Measurements from ENCODE around the gene ZNF175. TPM values are rescaled to one million over a fixed set of nuclear protein-coding genes. Genes with fewer than 3 reads are reported as not detected.

ZNF175 gene
- total and polyA plus RNA-seq, 2 donors (not counting 3 experiments of a cell fraction or from before 2014, with no cell fraction given): 4.9 to 16.5 TPM

- TF ChIP-seq GATA2 (IDR thresholded peaks at IDR 0.05; ENCODE audit: insufficient read depth, insufficient read length, low read depth, low read length) (no peak), POLR2AphosphoS5 (IDR thresholded peaks at IDR 0.05; ENCODE audit: insufficient read depth, low read depth, low read length) (peak; percentile 24)
- dilution Hi-C loops (cut with MboI; ENCODE audit: extremely low pct_ligation_motif_present, low sequenced_read_pairs) (no loop called here), intact Hi-C loops (cut with micrococcal nuclease) (loop anchor here (1.0 to 10.0 kb wide), 2 partner anchors 112 to 205 kb away; no protein-coding TSS in a partner anchor)
- DNase-seq (ENCODE audit: low read depth, low spot score) (peak; percentile 49), FAIRE-seq (peak; percentile 69)
- Histone ChIP-seq H4K20me1 (replicated peaks; ENCODE audit: control insufficient read depth, extremely low read depth, insufficient read depth, low read length) (no peaks in the 10 kb centered on the region), H2AFZ (ENCODE audit: low read depth, low read length) (no peak overlapping the region), H3K4me2 (ENCODE audit: insufficient read depth, low read length) (peak overlapping the region; percentile 96), H3K9me3 (replicated peaks; ENCODE audit: control insufficient read depth, insufficient read depth, low read length) (no peaks in the 10 kb centered on the region), H3K4me3 (replicated peaks in 1 of 3; ENCODE audit: insufficient read depth in 1 of 3, low read depth in 1 of 3, low read length in 3 of 3) (peak overlapping the region; percentile 49 to 85 (median 53)), H3K9me1 (replicated peaks; ENCODE audit: control insufficient read depth, extremely low read depth, insufficient read depth, low read length) (no peaks in the 10 kb centered on the region), H3K4me1 (ENCODE audit: control insufficient read depth, extremely low read depth, insufficient read depth, low read length) (peaks cover 33% of the 10 kb centered on the region), H3K36me3 (ENCODE audit: control insufficient read depth in 2 of 2, extremely low read depth in 1 of 2, insufficient read depth in 2 of 2, low read length in 2 of 2) (peaks cover 0 to 5% of the 10 kb centered on the region in 2 experiments), H3K27ac (ENCODE audit: insufficient read depth, low read depth, low read length) (peak overlapping the region; percentile 95), H3K79me2 (ENCODE audit: control insufficient read depth, insufficient read depth, low read length) (peaks cover 42% of the 10 kb centered on the region), H3K9ac (replicated peaks; ENCODE audit: extremely low read depth, insufficient read depth, low read length) (peak overlapping the region; percentile 81), H3K27me3 (ENCODE audit: control insufficient read depth in 2 of 2, insufficient read depth in 2 of 2, low read length in 2 of 2) (peaks cover 6 to 20% of the 10 kb centered on the region in 2 experiments)
- ChIA-PET POLR2A (no interaction called here), CTCF (interaction anchor here (0.7 to 1.9 kb wide), 6 partner anchors 13 to 100 kb away, joined by 3 to 15 read pairs (median 4); no protein-coding TSS in a partner anchor)
- BruUV-seq (replicated peaks): TSS peak; percentile 79
Observed at GRCh38 chr19:51572410-51572809, 1.3 kb downstream of the ZNF175 start.

GRCh38 chr19:51572908-51573307 lies 1.8 kb downstream of the ZNF175 start:
- ChIA-PET POLR2A (no interaction called here), CTCF (interaction anchor here (0.7 to 1.9 kb wide), 6 partner anchors 13 to 100 kb away, joined by 3 to 15 read pairs (median 4); no protein-coding TSS in a partner anchor)
- Histone ChIP-seq H3K4me2 (ENCODE audit: insufficient read depth, low read length) (peak overlapping the region; percentile 96), H3K9ac (replicated peaks; ENCODE audit: extremely low read depth, insufficient read depth, low read length) (peak overlapping the region; percentile 81), H3K4me1 (ENCODE audit: control insufficient read depth, extremely low read depth, insufficient read depth, low read length) (peaks cover 33% of the 10 kb centered on the region), H3K27me3 (ENCODE audit: control insufficient read depth in 2 of 2, insufficient read depth in 2 of 2, low read length in 2 of 2) (peaks cover 2 to 15% of the 10 kb centered on the region in 2 experiments), H4K20me1 (replicated peaks; ENCODE audit: control insufficient read depth, extremely low read depth, insufficient read depth, low read length) (no peaks in the 10 kb centered on the region), H3K27ac (ENCODE audit: insufficient read depth, low read depth, low read length) (peak overlapping the region; percentile 95), H2AFZ (ENCODE audit: low read depth, low read length) (no peak overlapping the region), H3K36me3 (ENCODE audit: control insufficient read depth in 2 of 2, extremely low read depth in 1 of 2, insufficient read depth in 2 of 2, low read length in 2 of 2) (peaks cover 0 to 5% of the 10 kb centered on the region in 2 experiments), H3K79me2 (ENCODE audit: control insufficient read depth, insufficient read depth, low read length) (peaks cover 45% of the 10 kb centered on the region), H3K9me3 (replicated peaks; ENCODE audit: control insufficient read depth, insufficient read depth, low read length) (no peaks in the 10 kb centered on the region), H3K9me1 (replicated peaks; ENCODE audit: control insufficient read depth, extremely low read depth, insufficient read depth, low read length) (no peaks in the 10 kb centered on the region), H3K4me3 (replicated peaks in 1 of 3; ENCODE audit: insufficient read depth in 1 of 3, low read depth in 1 of 3, low read length in 3 of 3) (peak overlapping the region in 2 of 3 experiments; percentile 53 to 85)
- FAIRE-seq: peak; percentile 78
- dilution Hi-C loops (cut with MboI; ENCODE audit: extremely low pct_ligation_motif_present, low sequenced_read_pairs) (no loop called here), intact Hi-C loops (cut with micrococcal nuclease) (loop anchor here (1.0 to 10.0 kb wide), 4 partner anchors 27 to 206 kb away; no protein-coding TSS in a partner anchor)
- DNase-seq (ENCODE audit: low read depth, low spot score): peak; percentile 71
- BruUV-seq (replicated peaks): no TSS peak
- peak; percentile 89 for TF ChIP-seq JUN (IDR thresholded peaks at IDR 0.05; ENCODE audit: borderline replicate concordance, insufficient read depth, insufficient read length, low read depth)
- peak; percentile 69 for TF ChIP-seq POLR2AphosphoS5 (IDR thresholded peaks at IDR 0.05; ENCODE audit: insufficient read depth, low read depth, low read length)
- TF ChIP-seq MAX (IDR thresholded peaks at IDR 0.05; ENCODE audit: insufficient read depth, insufficient read length): no peak
- peak; percentile 30 for TF ChIP-seq GATA2 (IDR thresholded peaks at IDR 0.05; ENCODE audit: insufficient read depth, insufficient read length, low read depth, low read length)
- no peak for TF ChIP-seq POLR2A (IDR thresholded peaks at IDR 0.05; ENCODE audit: low read depth, low read length)
- no peak for TF ChIP-seq CTCF (IDR thresholded peaks at IDR 0.05; ENCODE audit: extremely low read depth in 1 of 2, insufficient read depth in 1 of 2, low read depth in 1 of 2, low read length in 2 of 2)
- TF ChIP-seq EZH2 (IDR thresholded peaks at IDR 0.05; ENCODE audit: borderline replicate concordance, low read depth, low read length, severe bottlenecking): no peak
- TF ChIP-seq MYC (IDR thresholded peaks at IDR 0.05; ENCODE audit: low read depth, low read length): no peak
- peak; percentile 98 for TF ChIP-seq FOS (IDR thresholded peaks at IDR 0.05; ENCODE audit: borderline replicate concordance, insufficient read depth, low read length)

Measured in endothelial cell of umbilical vein (primary cell).